ENCODE data around the gene FOXC2. TPM values are rescaled to one million over a fixed set of nuclear protein-coding genes. Genes with fewer than 3 reads are reported as not detected.

Gene FOXC2
- total and polyA plus RNA-seq, 10 of the 15 experiments (the other 5 are each of a cell fraction or from before 2014, with no cell fraction given) = not detected

DNA sequence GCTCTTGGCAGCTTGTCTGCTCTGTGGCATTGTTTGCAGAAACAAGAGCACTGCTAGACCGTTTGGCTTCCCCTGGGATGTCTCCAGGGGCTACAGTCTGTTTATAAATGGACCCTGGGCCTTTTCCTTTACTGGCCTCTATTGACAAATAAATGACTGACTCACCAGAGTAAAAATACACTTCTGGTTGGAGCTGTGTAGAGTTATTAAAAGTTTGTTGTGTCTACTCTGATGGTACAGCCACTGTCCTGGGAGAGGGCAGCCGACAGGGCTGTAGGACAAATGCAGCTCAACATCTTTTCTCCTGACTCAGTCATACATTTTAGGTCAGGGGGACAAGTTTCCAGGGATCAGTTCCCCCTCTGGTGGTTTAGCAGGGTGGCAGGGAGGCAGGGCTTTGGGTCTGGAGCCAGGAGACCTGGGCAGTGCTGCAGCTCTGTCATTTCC is 41.7 kb downstream of the FOXC2 start:
- no peak for TF ChIP-seq MXI1 (IDR thresholded peaks at IDR 0.05; ENCODE audit: low read depth, low read length)
- no peak for TF ChIP-seq NR2C2 (IDR thresholded peaks at IDR 0.05; ENCODE audit: borderline replicate concordance, control insufficient read depth, insufficient read length, low read depth)
- TF ChIP-seq CBX3 (IDR thresholded peaks at IDR 0.05; ENCODE audit: borderline replicate concordance, low read depth) = no peak
- no peak for TF ChIP-seq EZH2 (IDR thresholded peaks at IDR 0.05; ENCODE audit: borderline replicate concordance, control insufficient read depth, low read depth, low read length)
- TF ChIP-seq MYB (IDR thresholded peaks at IDR 0.05; ENCODE audit: borderline replicate concordance, low read depth, low read length) = no peak
- TF ChIP-seq CHD1 (IDR thresholded peaks at IDR 0.05; ENCODE audit: low read depth, low read length) = no peak
- no peak for TF ChIP-seq MTA3 (IDR thresholded peaks at IDR 0.05; ENCODE audit: borderline replicate concordance, low read length)
- TF ChIP-seq TARDBP (IDR thresholded peaks at IDR 0.05; ENCODE audit: borderline replicate concordance) = no peak
- TF ChIP-seq RAD21 (IDR thresholded peaks at IDR 0.05; ENCODE audit: insufficient read depth, low read depth, low read length) = no peak
- no peak for TF ChIP-seq HDAC6 (IDR thresholded peaks at IDR 0.05; ENCODE audit: unreplicated experiment)
- TF ChIP-seq, protein P1, sequence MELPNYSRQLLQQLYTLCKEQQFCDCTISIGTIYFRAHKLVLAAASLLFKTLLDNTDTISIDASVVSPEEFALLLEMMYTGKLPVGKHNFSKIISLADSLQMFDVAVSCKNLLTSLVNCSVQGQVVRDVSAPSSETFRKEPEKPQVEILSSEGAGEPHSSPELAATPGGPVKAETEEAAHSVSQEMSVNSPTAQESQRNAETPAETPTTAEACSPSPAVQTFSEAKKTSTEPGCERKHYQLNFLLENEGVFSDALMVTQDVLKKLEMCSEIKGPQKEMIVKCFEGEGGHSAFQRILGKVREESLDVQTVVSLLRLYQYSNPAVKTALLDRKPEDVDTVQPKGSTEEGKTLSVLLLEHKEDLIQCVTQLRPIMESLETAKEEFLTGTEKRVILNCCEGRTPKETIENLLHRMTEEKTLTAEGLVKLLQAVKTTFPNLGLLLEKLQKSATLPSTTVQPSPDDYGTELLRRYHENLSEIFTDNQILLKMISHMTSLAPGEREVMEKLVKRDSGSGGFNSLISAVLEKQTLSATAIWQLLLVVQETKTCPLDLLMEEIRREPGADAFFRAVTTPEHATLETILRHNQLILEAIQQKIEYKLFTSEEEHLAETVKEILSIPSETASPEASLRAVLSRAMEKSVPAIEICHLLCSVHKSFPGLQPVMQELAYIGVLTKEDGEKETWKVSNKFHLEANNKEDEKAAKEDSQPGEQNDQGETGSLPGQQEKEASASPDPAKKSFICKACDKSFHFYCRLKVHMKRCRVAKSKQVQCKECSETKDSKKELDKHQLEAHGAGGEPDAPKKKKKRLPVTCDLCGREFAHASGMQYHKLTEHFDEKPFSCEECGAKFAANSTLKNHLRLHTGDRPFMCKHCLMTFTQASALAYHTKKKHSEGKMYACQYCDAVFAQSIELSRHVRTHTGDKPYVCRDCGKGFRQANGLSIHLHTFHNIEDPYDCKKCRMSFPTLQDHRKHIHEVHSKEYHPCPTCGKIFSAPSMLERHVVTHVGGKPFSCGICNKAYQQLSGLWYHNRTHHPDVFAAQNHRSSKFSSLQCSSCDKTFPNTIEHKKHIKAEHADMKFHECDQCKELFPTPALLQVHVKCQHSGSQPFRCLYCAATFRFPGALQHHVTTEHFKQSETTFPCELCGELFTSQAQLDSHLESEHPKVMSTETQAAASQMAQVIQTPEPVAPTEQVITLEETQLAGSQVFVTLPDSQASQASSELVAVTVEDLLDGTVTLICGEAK (IDR thresholded peaks at IDR 0.05; ENCODE audit: borderline replicate concordance) = no peak
- no peak for TF ChIP-seq FOXM1 (IDR thresholded peaks at IDR 0.05; ENCODE audit: low read depth, low read length)
- WGBS (ENCODE audit: insufficient coverage, insufficient replicate concordance, low lambda C conversion rate, missing lambda C conversion rate) = 2% methylated on average over 2 of the region's 2 CpGs
- DNase-seq (ENCODE audit: low read depth, low spot score) (no peak), ATAC-seq (no peak), FAIRE-seq (no peak)
- no peaks in the 10 kb centered on the region for H3K79me2 ChIP-seq (ENCODE audit: control insufficient read depth, insufficient read depth, low read length)
- ChIA-PET SMC1A (ENCODE audit: uncharacterized antibody, unreplicated experiment) (interaction anchor here (2.0 kb wide), 1 partner anchor 8 kb away, joined by 5 read pairs; no protein-coding TSS in a partner anchor), POLR2A (no interaction called here), CTCF (interaction anchor here (0.8 kb wide), 1 partner anchor 13 kb away, joined by 3 read pairs; no protein-coding TSS in a partner anchor), RAD21 (ENCODE audit: unreplicated experiment) (no interaction called here)
- intact Hi-C loops (cut with micrococcal nuclease; ENCODE audit: unreplicated experiment) (no loop called here), in situ Hi-C loops (cut with MboI) (no loop called here)
- H3K27me3 ChIP-seq (replicated peaks in 1 of 2; ENCODE audit: control insufficient read depth in 2 of 2, insufficient read depth in 2 of 2, low read length in 1 of 2) = peaks cover 0 to 1% of the 10 kb centered on the region in 2 experiments; a peak in 2 of 4 replicates
- H3K36me3 ChIP-seq (ENCODE audit: control insufficient read depth in 2 of 2, insufficient read depth in 2 of 2, low read length in 1 of 2) = no peaks in the 10 kb centered on the region
- H3K27ac ChIP-seq (ENCODE audit: control insufficient read depth, insufficient read depth) = no peak overlapping the region
- H3K9me3 ChIP-seq (replicated peaks; ENCODE audit: control insufficient read depth, insufficient read depth, low read length) = no peaks in the 10 kb centered on the region; the same call in 2 of the 3 replicates
- no peak overlapping the region for H3K4me3 ChIP-seq
- no TSS peak for BruUV-seq (replicated peaks)
- H3K4me1 ChIP-seq (ENCODE audit: control insufficient read depth, insufficient read depth, low read length) = no peaks in the 10 kb centered on the region
- H4K20me1 ChIP-seq (ENCODE audit: control insufficient read depth, insufficient read depth) = no peaks in the 10 kb centered on the region
- no peak overlapping the region for H3K4me2 ChIP-seq (ENCODE audit: control insufficient read depth, insufficient read depth)
- H3K9ac ChIP-seq (ENCODE audit: control insufficient read depth, insufficient read depth, low read length) = no peak overlapping the region
- no peak overlapping the region for H2AFZ ChIP-seq (ENCODE audit: control insufficient read depth, low read depth, low read length)
